ENCODE results near the gene TMEM272. TPM values are rescaled to one million over a fixed set of nuclear protein-coding genes. Genes with fewer than 3 reads are reported as not detected.

TMEM272 gene
- total RNA-seq, 1 experiment from 2014 or later = 0.17 TPM

GRCh38 chr13:51802631-51803418 lies 42.2 kb downstream of the TMEM272 start:
- no peak for ATAC-seq

More at GRCh38 chr13:51802631-51803418, 42.2 kb downstream of the TMEM272 start:
- Histone ChIP-seq H3K9ac (ENCODE audit: low read length) (peak overlapping the region; percentile 78), H3K4me1 (ENCODE audit: control insufficient read depth in 1 of 2, insufficient read depth in 2 of 2, low read length in 2 of 2) (peaks cover 22 to 34% of the 10 kb centered on the region in 2 experiments), H4K20me1 (ENCODE audit: insufficient read depth) (no peaks in the 10 kb centered on the region), H2AFZ (ENCODE audit: low read depth, low read length, poor library complexity, severe bottlenecking) (no peak overlapping the region), H3K9me3 (ENCODE audit: control insufficient read depth in 1 of 2, insufficient read depth in 1 of 2, low read depth in 1 of 2, low read length in 2 of 2) (no peaks in the 10 kb centered on the region), H3K4me2 (ENCODE audit: low read length) (peak overlapping the region; percentile 95), H3K36me3 (ENCODE audit: control insufficient read depth in 1 of 2, insufficient read depth in 2 of 2, low read length in 2 of 2) (no peaks in the 10 kb centered on the region), H3K27ac (ENCODE audit: low read depth, low read length) (peak overlapping the region; percentile 98), H3K4me3 (replicated peaks in 1 of 2; ENCODE audit: low read depth in 1 of 2, low read length in 2 of 2) (peak overlapping the region; percentile 74 to 78), H3K79me2 (ENCODE audit: insufficient read depth, low read length) (no peaks in the 10 kb centered on the region), H3K9me2 (ENCODE audit: insufficient read depth) (no peaks in the 10 kb centered on the region), H3K27me3 (ENCODE audit: insufficient read depth, low read length) (no peaks in the 10 kb centered on the region)
- RAD21 ChIA-PET (ENCODE audit: low non-redundant PET in 1 of 2, low total read pairs in 2 of 2, uncharacterized antibody in 2 of 2, unreplicated experiment in 2 of 2) = interaction anchor here (0.7 kb wide), 2 partner anchors 348 to 517 kb away, joined by 3 read pairs; no protein-coding TSS in a partner anchor
- intact Hi-C loops (cut with micrococcal nuclease) = loop anchor here (2.0 to 5.0 kb wide), 2 partner anchors 350 to 649 kb away; partner anchors contain the start of genes INTS6 and VPS36
- TF ChIP-seq MAX (IDR thresholded peaks at IDR 0.05) = no peak
- no peak for TF ChIP-seq SRF (IDR thresholded peaks at IDR 0.05; ENCODE audit: low read depth)
- TF ChIP-seq YY1 (IDR thresholded peaks at IDR 0.05; ENCODE audit: extremely low read depth, insufficient replicate concordance, low read depth, low read length) = no peak
- TF ChIP-seq POLR2A (IDR thresholded peaks at IDR 0.05; ENCODE audit: borderline replicate concordance, extremely low read depth, insufficient read depth, insufficient read length) = no peak
- no peak for TF ChIP-seq EGR1 (IDR thresholded peaks at IDR 0.05; ENCODE audit: low read depth)
- no peak for TF ChIP-seq ELF1 (IDR thresholded peaks at IDR 0.05; ENCODE audit: borderline replicate concordance, low read depth)
- TF ChIP-seq SIN3A (IDR thresholded peaks at IDR 0.05; ENCODE audit: low read depth) = no peak
- TF ChIP-seq SP1 (IDR thresholded peaks at IDR 0.05; ENCODE audit: low read depth) = no peak
- TF ChIP-seq EZH2 (IDR thresholded peaks at IDR 0.05) = no peak
- TF ChIP-seq REST (IDR thresholded peaks at IDR 0.05; ENCODE audit: low read depth) = no peak
- no peak for TF ChIP-seq CEBPB (IDR thresholded peaks at IDR 0.05; ENCODE audit: low read depth)
- no peak for TF ChIP-seq EZH2phosphoT487 (IDR thresholded peaks at IDR 0.05; ENCODE audit: borderline replicate concordance)
- no peak for TF ChIP-seq FOSL1 (IDR thresholded peaks at IDR 0.05; ENCODE audit: low read depth)
- TF ChIP-seq POLR2AphosphoS5 (IDR thresholded peaks at IDR 0.05; ENCODE audit: low read depth, low read length) = no peak
- no peak for TF ChIP-seq RAD21 (IDR thresholded peaks at IDR 0.05; ENCODE audit: low read depth)
- TF ChIP-seq CBX3 (IDR thresholded peaks at IDR 0.05; ENCODE audit: low read depth) = no peak
- TF ChIP-seq ZBTB33 (IDR thresholded peaks at IDR 0.05; ENCODE audit: extremely low read depth, insufficient replicate concordance, low read length) = no peak
- POLR2A ChIA-PET = interaction anchor here (0.6 to 2.6 kb wide), 4 partner anchors 9 to 368 kb away, joined by 3 to 9 read pairs (median 4); partner anchors contain the start of gene INTS6
- BruUV-seq (replicated peaks) = TSS peak; percentile 82
- no peak for DNase-seq (ENCODE audit: low read depth, low spot score)
- CTCF ChIA-PET = interaction anchor here (0.7 to 1.3 kb wide), 2 partner anchors 368 to 677 kb away, joined by 4 to 9 read pairs; no protein-coding TSS in a partner anchor
